HL-60/S4 (cell line): ENCODE results near the gene PADI1.

Experiments
- in situ Hi-C: fragments of 300-500 bp; cut with MboI; formaldehyde crosslinking; loops from 2 replicates; pipeline ENCODE4 v1.14.3; 2022; ENCODE audit warnings: low sequenced_read_pairs

Gene PADI1

DNA sequence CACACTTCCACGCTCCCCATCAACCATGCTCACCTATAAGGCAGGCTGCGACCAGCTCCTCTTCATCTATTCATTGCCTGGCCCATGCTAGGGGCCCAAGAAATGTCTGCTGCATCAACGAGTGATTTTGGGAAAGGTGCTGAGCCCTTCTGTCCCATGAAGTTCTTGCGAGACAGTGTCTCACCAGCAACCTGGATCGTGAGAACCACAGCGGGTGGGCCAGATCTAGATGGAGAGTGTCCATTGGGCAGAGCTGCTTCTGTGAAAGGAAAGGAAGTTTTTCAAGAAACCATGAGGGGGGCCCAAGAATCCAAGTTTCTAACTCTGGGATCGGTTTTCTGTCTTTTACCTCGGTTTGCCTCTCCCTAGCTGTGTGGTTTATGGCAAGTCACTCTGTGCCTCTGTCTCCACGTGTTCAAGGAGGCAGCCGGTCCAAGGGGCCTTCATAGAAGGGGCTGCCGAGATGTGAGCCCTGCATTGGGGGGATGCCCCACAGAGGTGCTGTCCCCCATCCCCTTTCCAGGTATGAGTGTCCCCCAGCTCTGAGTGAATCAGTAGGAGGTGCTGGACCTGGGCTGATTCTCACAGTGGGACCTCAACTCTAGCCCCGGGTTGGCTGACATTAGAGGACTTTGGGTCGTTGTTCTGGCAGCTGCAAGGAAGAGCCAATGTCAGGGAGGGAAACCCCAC lies 8.3 kb upstream of the PADI1 start:
- in situ Hi-C loops = no loop called here

DNA sequence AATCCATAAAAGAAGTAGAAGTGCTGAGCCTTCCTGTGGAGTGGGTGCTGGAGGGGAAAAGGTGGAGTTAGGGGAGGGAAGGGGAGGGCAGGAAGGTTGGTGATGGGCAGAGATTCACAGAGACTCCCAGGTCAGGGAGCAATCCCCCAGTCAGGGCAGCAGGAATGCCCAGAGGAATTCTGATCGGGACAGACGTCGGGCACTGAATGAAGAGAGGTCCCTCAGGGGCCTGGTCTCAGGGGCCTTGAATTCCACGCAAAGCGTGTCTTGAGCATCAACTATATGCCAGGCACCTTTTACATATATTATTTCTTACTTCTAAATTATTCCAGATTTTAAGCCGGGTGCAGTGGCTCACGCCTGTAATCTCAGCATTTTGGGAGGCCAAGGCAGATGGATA lies 7.2 kb upstream of the PADI1 start:
- in situ Hi-C loops = no loop called here

DNA sequence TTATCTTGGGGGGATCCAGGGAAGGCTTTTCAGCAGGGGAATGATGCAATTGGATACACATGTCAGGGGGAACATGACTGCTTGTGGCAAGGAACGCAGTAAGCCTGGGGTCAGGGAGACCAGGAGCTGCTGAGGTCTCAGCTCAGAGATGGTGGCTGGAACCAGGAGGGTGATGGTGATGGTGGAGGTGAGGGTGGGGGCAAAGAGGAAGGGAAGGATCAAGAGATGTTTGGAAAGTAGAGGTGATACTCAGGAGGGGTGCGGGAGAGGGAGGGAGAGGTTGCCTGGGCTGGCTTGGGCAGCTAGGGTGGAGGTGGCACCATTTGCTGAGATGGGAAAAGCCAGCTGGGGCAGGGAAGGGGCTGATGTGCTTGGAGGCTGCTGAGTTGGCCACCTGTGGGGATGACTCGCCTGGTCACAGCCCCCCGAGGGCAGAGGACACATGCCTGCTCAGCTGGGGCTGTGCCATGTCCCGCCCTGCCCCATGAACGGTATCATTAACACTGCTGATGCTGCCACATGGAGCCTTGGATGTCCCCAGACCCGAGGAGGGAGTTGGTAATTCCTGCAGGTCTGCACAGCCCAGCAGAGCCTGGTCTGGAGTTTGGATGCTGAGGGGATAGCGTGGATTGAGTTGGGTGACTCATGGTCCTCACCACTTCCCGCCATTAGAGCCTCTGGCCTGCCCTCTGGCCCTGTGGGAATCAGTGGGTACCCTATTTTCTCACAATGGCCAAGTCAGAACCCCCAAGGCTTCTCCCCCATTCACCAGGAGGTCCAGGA lies 6.3 kb upstream of the PADI1 start:
- in situ Hi-C loops = no loop called here

DNA sequence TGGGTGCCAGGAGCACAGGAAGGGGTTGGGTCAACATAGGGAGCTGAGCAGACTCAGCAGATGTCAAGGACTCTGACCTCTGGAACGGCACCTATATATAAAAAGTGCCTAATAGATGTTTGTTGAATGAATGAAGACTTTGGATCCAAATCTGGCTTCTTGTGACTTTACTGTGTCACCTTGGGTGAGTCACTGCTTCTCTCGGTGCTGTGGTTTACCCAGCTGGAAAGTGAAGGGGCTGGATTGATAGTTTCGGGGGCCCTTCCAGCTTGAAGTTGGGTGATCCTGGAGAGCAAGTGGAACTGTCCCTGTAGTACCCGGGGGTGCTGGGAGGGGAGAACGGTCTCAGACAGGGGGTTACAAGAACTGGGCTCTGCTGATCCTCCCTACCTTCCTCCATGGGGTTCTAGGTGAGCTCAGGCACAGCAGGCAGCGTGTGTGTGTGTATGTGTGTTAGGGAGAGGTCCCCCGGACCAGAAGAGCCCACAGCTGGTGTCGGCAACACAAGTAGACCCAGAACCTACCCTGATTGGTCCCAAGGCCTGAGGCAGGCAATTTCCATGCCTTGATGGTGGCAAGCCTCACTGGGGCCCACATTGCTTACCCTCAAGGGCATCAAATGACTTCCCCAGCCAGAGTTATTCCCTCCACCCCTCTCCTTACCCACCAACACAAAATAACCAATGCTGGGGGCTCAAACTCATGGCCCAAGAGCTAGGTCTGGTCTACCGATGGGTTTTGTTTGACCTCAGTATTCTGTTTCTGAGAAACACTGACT lies 5.5 kb upstream of the PADI1 start:
- in situ Hi-C loops = no loop called here

DNA sequence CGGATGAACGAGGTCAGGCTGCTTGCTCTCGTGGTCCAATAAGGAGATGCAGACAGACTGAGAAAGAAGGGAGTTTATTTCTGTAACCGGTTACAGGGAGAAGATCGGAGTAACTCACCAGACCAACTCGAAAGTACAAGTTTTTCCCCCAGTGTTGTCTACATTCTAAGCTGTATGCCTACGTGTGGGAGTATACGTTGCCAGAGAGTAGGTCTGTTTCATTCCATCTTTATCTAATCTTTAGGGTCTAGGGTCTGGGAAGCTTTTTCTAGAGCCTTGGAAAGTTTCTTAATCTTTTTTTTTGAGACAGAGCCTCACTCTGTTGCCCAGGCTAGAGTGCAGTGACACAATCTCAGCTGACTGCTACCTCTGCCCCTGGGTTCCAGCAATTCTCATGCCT lies 4.7 kb upstream of the PADI1 start:
- in situ Hi-C loops = no loop called here

DNA sequence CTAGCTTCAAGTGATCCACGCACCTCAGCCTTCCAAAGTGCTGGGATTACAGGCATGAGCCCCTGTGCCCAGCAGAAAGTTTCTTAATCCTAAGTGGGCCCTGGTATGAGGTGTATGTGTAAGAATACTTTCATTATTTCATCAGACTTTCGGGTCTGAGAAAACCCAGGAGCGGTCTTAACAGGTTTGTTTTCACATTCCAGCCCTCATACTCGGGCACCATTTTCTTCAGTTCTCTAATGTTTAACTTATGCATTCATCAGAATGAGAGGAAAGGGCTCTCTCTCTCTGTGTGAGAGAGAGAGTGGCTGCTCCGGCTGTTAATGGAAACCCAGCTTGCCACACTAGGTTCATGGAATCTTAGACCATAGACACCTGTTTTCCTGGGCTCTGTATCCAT lies 4.2 kb upstream of the PADI1 start:
- in situ Hi-C loops = no loop called here

DNA sequence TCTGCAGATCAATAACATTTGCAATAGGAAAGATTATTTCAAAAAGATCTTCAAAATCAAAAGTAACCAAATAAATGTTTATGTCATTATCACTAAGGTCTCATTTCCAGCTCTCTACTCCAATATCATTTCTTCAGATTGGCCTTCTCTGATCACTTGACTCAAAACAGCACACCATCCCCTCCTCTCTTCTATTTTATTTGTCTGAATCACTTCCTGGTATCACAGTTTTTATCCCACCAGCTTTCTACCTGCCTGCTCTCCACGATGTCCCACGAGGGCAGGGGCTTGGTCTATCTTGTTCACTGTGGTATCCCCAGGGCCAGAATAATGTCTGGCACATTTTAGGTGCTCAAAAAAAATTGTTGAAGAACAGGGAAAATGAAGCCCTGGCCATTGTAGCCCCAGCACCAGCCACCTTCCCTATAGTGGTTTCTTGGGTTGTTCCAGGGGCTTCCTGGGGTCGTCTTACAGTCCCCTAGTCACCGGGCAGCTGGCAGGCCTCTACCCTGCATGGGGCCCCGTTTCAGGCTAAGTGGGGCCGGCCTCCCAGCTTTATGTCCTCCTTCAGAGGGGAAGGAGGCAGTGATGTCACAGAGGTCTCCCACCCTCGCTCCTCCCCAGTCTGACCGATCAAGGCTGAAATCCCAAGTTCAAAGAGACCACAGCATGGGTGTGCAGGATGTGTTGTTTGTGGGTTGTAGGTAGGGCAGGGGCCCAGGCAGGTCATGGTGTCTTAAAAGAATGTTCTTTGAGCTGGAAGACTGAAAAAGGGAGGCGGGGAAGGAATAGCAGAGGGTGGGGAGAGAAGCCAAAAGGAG lies 3.5 kb upstream of the PADI1 start:
- in situ Hi-C loops = no loop called here

DNA sequence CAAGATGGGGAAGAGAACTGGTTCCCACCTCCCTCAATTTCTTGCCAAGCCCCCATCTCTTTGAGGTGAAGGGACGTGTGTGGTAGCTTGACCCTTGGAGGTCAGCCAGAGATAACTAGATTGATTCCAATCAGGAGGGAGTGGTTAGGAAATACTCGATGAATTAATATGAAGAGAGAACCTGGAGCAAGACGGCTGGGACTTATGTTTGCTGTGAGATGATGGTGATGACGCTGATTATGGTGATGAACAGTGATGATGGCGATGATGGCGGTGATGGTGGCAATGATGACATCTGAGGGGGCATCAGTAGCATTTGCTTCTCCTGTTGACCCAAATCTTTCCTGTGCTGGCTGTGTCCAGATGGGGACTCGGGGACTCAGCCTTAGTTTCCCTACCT lies 724 bp downstream of the PADI1 start:
- in situ Hi-C loops = no loop called here

DNA sequence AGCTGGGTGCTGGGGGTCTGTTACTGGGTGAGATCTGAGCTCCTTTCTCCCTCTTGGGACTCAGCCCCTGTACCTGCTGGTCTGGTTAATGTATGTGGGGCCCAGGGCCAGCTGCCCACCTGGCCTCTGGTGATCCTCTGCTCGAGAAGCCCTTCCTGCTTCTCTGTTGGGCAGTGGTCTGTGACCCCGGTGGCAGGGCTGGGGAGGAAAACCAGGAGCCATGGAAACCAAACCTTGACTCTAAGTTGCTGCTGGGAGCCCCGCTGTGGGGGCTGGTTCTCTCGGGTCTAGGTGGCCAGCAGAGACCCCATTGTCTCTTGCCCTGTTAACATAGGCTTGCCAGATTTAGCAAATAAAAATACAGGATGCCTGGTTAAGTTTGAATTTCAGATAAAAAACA lies 1.3 kb downstream of the PADI1 start:
- in situ Hi-C loops = no loop called here

DNA sequence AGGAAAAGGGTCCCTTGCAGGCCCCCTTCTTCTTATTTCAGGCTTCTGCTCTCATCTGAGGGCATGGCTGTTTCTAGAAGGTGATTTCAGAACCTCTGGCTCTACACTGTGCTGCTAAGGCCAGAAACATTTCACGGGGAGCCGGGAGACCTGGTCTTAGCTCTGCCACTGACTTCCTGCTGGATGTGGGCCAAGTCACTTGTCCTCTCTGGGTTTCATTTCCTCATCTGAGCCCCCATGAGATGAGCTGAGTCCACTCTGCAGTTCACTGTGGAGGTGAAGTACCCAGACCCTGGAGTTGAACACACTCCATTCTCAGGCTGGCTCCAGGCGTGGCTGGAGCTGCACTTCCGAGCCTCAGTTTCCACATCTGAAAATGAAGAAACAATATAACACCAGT lies 2.1 kb downstream of the PADI1 start:
- in situ Hi-C loops = no loop called here

DNA sequence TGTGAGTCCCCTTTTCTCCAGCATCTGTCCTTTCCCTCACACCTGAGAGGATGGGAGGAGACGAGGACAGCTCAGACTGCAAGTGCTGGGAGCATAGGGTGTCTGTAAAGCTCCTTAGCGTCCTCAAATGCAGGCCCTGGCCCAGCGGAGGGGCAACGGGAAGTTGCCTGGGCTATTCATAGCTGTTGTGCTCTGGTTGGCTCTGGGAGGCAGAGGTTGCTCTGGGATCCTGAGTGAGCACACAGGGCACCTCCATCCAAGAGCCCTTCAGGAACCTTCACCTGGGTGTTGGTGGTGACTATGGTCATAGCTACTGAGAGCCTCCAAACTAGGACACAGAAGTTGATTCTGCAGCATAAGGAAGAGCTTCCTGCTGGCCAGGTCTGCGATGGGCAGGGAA lies 2.6 kb downstream of the PADI1 start:
- in situ Hi-C loops = no loop called here

DNA sequence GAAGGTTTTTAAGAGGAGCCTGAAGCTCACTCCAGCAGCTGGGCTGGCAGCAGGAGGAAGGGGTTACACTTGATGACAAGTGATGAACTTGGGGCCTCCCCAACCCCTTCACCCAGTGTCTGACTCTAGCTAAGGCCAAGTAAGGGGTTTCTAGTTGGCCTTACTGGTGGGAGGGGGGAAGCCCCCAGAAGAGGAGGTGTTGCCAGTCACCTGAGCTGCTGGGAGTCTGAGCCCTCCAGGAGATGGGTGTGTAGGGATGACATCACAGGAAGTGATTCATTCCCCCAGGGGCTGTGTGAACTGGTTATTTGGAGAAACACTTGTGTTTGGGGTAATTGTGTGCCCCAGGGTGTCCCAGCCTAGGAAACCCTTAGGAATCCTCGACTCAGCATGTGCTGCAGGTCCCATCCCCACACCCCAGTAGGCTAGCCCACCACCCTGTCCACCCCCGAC lies 3.1 kb downstream of the PADI1 start:
- in situ Hi-C loops = no loop called here

DNA sequence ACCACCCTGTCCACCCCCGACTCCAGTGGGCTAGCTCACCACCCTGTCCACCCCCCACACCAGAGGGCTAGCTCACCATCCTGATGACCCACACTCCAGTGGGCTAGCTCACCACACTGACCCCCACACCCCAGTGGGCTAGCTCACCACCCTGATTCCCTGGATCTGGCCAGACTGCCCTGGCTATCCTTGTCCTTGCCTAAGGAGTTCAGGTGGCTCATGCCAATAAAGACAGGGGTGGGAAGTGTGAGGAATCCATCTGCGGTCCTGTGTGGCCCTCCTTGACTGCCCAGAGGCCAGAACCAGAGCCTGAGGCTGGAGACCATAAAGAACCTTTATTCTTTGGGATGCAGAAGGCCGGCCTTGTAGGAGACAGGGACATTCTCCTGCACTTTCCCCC lies 3.6 kb downstream of the PADI1 start:
- in situ Hi-C loops = no loop called here

DNA sequence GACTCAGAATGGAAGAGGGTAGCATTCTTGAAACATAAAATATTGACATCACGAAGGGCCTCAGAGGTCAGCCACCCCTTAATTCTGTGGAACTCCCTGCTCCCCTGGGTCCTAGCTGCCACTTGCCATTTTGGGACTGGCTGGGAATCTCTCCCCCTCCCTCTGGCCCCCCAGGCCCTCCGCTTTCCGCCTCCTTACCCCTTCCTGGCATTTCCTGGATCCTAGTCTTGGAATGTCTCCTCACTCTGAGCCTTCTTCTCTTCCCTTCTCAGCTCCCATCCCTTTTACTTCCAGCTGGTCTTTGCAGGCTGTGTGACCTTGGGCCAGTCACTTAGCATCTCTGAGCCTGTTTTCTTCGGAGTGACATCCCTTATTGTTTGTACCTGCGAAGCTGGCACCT lies 4.5 kb downstream of the PADI1 start:
- in situ Hi-C loops = no loop called here

DNA sequence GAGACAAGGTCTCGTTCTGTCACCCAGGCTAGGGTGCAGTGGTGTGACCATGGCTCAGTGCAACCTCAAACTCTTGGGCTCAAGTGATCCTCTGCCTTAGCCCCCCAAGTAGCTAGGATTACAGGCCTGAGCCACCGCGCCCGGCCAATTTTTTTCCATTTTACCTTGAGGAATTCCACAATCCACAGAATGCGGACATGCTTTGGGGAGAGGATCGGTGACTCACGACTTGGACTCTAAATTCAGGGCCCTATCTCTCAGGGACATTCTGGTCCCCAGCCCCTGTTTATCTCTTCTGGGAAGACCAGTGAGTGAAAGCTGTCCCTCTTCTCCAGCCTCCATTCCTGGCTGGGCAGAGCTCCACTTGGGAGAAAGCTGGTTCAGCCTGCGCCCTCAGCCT lies 5.2 kb downstream of the PADI1 start:
- in situ Hi-C loops = no loop called here

DNA sequence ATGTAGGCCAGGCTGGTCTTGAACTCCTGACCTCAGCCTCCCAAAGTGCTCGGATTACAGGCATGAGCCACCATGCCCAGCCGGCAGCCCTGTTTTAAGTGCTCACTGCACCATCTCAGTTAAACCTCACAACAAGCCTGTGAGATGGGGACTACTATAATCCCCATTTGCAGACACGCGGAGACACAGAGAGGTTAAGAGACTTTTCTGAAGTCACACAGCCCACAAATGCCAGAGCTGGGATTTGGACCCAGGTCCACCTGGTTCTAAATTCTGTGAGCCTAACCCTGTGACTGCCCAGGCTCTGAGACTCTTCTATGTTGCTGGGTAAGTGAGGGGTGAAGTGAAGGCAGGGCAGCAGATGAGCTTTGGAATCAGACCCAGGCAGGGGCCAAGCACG lies 6.4 kb downstream of the PADI1 start:
- in situ Hi-C loops = no loop called here

DNA sequence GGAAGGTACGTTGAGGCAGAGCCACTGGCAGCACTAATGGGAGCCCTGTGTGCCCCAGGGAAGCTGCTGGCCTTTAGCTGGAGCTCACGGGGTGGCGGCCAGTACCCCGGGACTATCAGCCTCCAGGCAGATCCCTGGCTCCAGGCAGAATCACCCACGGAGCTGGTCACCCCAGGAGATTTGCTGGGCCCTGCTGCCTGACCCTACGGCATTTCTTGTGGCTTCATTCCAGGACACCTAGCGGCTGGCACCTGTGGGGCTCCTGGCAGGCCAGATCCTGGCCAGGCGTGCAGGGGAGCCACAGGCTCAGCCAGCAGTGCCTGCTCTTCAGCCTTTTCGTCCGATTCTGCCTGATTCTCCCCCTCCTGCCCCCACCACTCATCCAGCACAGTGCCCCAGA lies 7.1 kb downstream of the PADI1 start:
- in situ Hi-C loops = no loop called here

DNA sequence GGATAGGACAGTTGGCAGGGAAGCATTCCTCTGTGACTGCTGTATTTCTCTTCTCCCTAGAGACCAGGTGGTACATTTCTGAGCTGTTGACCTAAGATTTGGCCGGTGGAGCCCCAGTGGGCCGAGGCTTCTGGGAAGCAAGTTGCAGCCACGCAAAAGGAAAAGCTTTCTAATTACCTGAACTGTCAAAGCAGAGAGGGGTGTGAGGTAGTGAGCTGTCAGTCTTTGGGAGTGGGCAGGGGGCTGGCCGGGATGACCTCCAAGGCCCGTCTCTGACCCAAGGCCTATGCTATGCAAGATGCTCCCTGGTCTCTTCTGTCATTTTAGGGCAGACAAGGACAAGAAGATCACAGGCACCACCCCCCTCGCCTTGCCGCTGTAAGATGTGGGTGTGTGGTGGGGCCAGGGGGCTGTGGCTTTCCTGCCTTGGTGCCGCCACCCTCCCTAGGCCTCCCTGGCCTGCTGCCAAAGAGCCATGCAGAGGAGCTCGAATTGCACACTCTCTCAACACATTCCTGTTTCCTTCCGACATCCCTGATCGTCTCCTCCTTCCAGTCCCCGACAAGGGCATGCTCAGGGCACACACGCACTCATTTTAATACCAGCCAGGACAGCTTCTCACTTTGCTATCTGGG lies 7.7 kb downstream of the PADI1 start:
- in situ Hi-C loops = no loop called here

DNA sequence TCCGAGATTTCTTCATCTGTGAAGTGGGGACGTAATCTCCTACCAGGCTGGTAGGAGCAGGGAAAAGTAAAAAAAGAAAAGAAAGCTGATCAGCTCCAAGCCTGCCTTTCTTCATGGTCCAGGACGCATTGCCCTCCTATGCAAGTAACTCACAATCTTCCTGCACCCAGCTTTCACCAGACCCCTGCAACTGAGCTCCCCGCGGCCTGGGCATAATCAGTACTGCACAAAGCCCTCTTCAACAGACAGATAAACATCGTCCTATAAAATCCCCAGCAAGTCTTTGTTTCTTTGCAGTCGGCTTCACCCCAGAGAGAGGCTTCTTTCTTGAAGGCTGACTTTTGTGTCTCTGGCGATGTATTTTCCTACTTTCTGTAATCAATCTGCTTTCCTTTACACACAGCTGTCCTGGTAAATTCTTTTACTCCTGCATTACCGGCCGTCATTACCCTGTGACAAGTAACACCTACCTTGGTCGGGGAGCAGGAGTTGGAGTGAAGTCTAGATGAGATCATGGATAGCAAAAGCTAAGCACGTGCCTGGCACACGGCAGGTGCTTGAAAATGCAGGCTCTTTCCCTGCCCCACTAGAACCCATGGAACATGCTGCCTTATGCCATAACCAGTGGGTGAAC lies 8.3 kb downstream of the PADI1 start:
- in situ Hi-C loops = no loop called here

DNA sequence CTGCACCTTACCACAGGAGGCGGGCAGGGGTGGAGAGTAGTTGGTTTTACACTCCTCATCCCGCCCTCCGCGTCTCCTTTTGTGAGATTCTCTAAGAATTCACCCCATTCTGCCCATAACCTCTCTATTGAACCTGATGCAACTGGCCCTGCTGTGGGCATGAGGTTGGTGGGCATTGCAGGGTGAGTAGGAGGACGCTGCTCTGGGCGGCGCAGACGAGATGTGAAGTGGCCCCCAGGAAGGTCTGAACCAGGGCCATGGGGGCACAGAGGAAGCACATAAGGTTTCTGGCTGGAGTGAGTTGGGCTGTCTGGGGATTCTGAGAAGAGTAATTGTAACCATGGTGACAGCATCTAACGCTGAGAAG lies 8.8 kb downstream of the PADI1 start:
- in situ Hi-C loops = no loop called here
